GM19468 (cell line): ENCODE measurements around the gene CYP21A2.
"Not testable (repeated sequence)": the region's sequence is repeated elsewhere in the genome, so short reads cannot be mapped to it uniquely, and the experiment has no call there.

ENCODE experiments used
- ATAC-seq: cut with Tn5 transposase; IDR thresholded peaks from one replicate; pipeline ENCODE4 v1.9.1; 2021; ENCODE audit warnings: mild to moderate bottlenecking, moderate library complexity, moderate number of reproducible peaks; ENCODE audit not compliant: unreplicated experiment; ENCODE audit errors: extremely low read depth

Gene CYP21A2

DNA sequence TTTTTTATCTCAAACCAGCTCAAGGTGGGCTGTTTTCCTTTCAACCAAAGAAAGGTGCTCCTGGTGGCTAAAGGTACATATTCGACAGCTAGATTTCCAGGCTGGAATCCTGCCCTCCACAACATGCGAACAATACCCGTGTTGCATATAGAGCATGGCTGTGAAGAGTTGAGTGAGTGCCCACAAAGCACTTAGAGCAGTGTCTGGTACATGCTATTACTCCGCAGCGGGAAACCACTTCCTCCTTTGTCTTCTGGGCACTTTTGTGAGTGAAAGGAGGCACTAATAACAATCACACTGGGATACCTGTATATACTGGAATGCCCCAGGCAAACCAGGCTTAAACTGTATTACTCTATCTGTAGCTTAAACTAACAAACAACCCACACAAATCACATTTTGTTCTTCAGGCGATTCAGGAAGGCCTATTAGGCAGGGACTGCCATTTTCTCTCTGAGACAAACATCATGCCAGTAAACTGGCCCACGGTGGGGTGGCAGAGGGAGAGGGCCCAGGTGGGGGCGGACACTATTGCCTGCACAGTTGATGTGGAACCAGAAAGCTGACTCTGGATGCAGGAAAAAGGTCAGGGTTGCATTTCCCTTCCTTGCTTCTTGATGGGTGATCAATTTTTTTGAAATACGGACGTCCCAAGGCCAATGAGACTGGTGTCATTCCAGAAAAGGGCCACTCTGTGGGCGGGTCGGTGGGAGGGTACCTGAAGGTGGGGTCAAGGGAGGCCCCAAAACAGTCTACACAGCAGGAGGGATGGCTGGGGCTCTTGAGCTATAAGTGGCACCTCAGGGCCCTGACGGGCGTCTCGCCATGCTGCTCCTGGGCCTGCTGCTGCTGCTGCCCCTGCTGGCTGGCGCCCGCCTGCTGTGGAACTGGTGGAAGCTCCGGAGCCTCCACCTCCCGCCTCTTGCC is at the start of gene CYP21A2:
Gene CYP21A2, plus strand, starts transcription at position 818 of the 927 bp plus-strand sequence. Its CDS starts 8 bp downstream, at position 826.
- ATAC-seq: not testable (repeated sequence)

GRCh38 chr6:31989363-31989762 is 48.9 kb upstream of the CYP21A2 start:
- ATAC-seq: not testable (repeated sequence)

DNA sequence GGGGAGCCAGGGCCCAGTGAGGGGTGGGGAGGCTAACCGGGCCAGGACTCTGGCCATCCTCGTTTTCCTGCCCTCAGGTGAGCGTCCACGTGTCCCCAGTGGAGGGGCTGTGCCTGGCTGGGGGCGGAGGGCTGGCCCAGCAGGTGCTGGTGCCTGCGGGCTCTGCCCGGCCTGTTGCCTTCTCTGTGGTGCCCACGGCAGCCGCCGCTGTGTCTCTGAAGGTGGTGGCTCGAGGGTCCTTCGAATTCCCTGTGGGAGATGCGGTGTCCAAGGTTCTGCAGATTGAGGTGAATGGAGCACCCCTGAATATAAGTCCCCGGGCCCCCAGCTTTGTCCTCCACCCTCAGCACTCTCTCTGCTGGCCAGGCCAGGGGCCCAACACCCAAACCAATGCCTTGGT is 43.8 kb upstream of the CYP21A2 start:
- ATAC-seq: not testable (repeated sequence)

GRCh38 chr6:31996385-31996784 is 41.8 kb upstream of the CYP21A2 start:
- not testable (repeated sequence) for ATAC-seq

DNA sequence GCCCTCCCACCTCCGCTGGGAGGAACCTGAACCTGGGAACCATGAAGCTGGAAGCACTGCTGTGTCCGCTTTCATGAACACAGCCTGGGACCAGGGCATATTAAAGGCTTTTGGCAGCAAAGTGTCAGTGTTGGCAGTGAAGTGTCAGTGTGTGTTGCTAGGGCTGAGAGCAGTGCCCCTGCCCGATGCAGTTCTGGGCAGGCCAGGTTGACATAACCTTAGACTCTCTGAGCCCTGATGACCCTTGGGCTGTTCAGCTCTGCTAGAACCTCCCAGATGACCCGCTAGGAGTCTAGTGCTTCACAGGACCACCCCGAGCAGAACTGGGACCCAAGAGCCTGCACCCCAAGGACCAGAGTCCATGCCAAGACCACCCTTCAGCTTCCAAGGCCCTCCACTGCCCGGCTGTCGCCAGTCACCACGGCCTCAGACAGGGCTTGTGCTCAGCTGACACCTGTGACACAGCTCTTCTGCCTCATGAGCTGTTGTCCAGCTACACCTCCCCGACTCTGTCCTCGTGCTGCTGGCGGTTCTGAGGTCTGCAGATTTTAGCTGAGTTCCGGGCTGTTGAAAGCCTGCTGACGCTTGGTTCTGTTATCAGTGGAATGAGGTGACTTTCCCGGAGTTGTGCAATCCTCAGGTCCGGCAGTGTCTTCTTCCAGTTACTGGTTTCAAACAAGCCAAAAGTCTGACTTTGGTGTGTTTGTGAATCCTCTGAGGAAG is 35.5 kb upstream of the CYP21A2 start:
- ATAC-seq: not testable (repeated sequence)

DNA sequence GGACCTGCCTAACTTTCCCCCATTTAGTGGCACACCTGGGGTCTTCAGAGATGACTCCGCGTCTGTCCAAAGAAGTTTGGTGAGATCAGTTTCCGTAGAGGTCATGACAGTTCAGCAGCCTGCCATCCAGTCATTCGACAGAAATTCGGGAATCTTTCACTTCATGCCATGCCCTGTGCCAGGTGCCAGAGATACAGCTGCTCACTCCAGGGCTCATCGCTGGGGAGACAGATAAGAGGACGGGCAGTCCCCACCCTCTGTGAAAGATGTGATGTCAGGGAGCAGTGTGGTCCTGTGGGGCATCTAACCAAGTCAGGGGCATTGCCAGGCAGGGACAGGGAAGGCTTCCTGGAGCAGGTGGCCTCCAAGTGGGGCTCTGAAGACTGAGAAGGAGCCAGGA is 34.9 kb upstream of the CYP21A2 start:
- ATAC-seq: not testable (repeated sequence)

DNA sequence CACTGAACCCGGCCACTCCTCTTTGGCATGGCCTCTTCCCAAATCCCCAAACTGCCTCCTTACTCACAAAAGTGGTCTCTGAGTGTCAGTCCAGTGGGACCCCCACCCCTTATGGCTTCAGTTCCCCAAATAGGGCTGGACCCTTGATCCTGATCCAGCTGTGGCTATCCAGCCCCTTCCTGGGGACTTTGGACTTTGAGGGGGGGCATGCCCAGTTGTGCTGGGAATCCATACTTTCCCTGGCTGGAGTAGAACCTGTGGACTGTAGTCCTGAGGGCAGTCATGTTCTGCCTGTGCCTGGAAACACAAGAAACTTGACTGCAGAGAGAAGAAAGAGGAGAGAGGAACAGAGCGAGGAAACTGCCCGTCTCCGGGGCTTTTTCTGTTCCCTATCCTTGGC is 33.8 kb upstream of the CYP21A2 start:
- not testable (repeated sequence) for ATAC-seq

DNA sequence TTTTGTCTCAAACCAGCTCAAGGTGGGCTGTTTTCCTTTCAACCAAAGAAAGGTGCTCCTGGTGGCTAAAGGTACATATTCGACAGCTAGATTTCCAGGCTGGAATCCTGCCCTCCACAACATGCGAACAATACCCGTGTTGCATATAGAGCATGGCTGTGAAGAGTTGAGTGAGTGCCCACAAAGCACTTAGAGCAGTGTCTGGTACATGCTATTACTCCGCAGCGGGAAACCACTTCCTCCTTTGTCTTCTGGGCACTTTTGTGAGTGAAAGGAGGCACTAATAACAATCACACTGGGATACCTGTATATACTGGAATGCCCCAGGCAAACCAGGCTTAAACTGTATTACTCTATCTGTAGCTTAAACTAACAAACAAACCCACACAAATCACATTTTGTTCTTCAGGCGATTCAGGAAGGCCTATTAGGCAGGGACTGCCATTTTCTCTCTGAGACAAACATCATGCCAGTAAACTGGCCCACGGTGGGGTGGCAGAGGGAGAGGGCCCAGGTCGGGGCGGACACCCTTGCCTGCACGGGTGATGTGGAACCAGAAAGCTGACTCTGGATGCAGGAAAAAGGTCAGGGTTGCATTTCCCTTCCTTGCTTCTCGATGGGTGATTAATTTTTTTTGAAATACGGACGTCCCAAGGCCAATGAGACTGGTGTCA is 33.2 kb upstream of the CYP21A2 start:
- not testable (repeated sequence) for ATAC-seq

- not testable (repeated sequence) for ATAC-seq
Measured at GRCh38 chr6:32005538-32005880, 32.7 kb upstream of the CYP21A2 start.

GRCh38 chr6:32005991-32006529 is 32.2 kb upstream of the CYP21A2 start:
- ATAC-seq: not testable (repeated sequence)

- ATAC-seq: not testable (repeated sequence)
Measured at GRCh38 chr6:32007086-32007485, 31.1 kb upstream of the CYP21A2 start.

DNA sequence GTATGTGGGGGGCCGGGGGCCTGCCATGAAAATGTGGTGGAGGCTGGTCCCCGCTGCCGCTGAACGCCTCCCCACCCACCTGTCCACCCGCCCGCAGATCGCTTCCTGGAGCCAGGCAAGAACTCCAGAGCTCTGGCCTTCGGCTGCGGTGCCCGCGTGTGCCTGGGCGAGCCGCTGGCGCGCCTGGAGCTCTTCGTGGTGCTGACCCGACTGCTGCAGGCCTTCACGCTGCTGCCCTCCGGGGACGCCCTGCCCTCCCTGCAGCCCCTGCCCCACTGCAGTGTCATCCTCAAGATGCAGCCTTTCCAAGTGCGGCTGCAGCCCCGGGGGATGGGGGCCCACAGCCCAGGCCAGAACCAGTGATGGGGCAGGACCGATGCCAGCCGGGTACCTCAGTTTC is 30.2 kb upstream of the CYP21A2 start:
- ATAC-seq: not testable (repeated sequence)

GRCh38 chr6:32008616-32009015 is 29.6 kb upstream of the CYP21A2 start:
- ATAC-seq: not testable (repeated sequence)

GRCh38 chr6:32009537-32009936 is 28.7 kb upstream of the CYP21A2 start:
- ATAC-seq: not testable (repeated sequence)

GRCh38 chr6:32010856-32011530 is 27.2 kb upstream of the CYP21A2 start:
- not testable (repeated sequence) for ATAC-seq

DNA sequence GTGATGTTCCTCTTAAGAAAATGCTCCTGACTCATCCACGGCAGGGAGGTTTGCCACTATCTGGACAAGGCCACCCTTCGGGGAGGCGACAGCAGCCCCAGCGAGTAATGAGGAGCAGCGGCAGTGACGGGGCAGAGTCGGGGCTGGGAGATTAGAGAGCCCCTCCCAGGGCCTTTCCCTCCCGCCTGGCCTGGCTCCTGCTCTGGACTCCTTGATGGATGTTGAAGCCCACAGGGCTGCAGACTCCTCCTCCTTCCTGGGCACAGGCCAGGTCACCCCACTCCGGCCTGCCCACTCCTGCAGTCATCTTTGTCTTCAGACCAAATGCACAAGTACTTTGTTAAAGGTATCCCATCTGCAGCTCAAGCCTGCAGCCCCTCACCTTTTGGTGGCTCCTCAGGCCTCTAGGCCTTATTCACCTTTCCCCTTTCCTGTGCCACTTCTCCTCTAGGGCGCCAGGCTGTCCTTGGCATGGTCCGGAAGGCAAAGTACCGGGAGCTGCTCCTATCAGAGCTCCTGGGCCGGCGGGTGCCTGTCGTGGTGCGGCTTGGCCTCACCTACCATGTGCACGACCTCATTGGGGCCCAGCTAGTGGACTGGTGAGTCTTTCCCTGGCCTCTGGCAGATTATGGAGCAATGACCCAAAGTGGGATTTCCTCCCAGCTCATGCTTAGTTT is 25.1 kb upstream of the CYP21A2 start:
- ATAC-seq: not testable (repeated sequence)

DNA sequence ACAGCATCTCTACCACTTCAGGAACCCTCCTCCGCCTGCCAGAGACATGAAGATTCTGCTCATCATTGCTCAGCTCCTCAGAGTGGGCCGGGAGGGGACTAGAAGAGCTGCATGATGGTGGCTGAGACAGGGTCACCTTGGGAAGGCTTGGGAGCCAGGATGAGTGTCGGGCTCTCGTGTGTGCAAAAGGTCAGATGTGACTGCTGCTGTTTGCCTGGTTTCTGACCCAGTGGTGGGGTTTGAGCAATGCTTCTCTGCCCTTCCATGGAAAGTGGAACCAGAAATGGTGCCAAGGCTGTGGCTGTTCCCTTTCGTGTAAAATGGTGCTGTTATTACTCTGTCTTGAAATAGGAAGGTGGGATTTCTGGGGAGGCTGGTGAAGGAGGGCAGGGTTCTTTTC is 24.5 kb upstream of the CYP21A2 start:
- ATAC-seq: not testable (repeated sequence)

DNA sequence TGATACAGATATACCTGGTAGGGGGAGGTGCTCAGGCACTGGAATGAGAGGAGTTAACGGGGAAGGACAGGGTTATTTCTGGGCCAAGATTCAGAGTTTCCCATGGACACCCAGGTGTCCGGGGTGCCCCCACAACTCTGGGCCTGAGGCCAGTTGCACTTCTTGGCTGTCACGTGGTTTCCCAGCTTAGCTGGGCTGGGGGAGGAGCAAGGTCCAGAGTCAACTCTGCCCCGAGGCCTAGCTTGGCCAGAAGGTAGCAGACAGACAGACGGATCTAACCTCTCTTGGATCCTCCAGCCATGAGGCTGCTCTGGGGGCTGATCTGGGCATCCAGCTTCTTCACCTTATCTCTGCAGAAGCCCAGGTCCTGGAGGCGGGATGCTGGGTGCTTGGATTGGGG is 23.7 kb upstream of the CYP21A2 start, which contains the start of gene C4B:
Gene C4B, plus strand, starts transcription at position 249 of the 400 bp plus-strand sequence. Its CDS starts 51 bp downstream, at position 300.
- not testable (repeated sequence) for ATAC-seq

DNA sequence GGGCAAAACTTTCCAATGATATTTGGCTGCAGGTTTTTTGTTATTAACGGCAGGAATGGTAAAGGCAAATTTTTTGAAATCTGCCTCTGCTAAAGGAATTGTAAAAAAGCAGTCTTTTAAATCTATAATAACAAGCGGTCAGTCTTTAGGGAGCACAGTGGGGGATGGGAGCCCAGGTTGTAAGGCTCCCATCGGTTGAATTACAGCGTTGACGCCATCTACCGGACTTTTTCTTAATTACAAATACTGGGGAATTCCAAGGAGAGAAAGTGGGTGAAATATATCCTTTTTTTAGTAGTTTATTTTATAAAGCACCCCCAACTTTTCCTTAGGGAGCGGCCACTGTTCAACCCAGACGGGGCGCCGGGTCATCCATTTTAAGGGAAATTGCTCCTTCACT is 16.1 kb upstream of the CYP21A2 start:
- not testable (repeated sequence) for ATAC-seq
